NCI-H524 (cell line): ENCODE results near the gene ATE1.
"Not testable (repeated sequence)": the region's sequence is repeated elsewhere in the genome, so short reads cannot be mapped to it uniquely, and the experiment has no call there.

Experiments
- DNase-seq, 2 experiments: peaks; one replicate each; lab custom pipeline; 2025; lab: John Stamatoyannopoulos, UW

The ATE1 gene

DNA sequence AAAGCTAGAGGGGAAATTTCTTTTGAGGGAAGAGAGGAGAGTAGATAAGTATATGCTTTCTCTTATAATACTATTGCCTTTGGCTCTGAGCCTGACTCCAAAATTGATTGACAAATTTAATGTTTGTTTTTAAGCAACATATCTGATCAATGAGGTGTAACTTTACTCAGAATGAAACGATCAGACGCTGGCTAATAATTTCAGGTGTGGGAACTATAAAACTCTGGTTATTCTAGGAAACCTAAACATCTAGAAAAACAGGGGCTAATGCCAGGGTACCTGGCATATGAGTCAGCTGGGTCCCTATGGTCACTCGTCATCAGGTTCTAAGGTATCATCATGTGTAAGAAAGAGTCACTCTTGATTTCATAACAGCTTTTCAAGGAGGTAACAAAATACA is 139.7 kb downstream of the ATE1 start:
- DNase-seq, result no peak

GRCh38 chr10:121787169-121787568 is 140.7 kb downstream of the ATE1 start:
- no peak for DNase-seq

GRCh38 chr10:121783782-121784372 is 144.0 kb downstream of the ATE1 start:
- DNase-seq, result no peak

- no peak for DNase-seq
Measured at GRCh38 chr10:121781101-121781500, 146.7 kb downstream of the ATE1 start.

- no peak for DNase-seq
Measured at GRCh38 chr10:121774813-121775212, 153.0 kb downstream of the ATE1 start.

DNA sequence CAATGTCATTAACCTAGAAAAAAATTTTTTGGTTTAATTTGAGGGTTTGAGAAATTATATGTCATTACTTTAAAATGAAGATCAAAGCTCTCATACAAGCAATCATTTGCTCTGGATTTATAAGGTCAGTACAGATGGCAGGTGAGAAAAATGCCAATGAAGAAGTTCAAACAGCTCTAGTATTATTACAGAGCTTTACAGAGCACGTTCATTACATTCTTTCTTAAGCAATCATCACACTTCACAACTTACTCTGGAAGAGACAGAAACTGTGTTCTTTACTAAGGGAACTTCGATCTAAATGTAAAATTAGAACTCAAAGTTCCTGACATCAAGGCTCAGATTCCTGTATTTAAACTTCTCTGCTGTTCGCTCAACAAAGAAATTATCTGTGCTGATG is 153.4 kb downstream of the ATE1 start:
- DNase-seq, result no peak

DNA sequence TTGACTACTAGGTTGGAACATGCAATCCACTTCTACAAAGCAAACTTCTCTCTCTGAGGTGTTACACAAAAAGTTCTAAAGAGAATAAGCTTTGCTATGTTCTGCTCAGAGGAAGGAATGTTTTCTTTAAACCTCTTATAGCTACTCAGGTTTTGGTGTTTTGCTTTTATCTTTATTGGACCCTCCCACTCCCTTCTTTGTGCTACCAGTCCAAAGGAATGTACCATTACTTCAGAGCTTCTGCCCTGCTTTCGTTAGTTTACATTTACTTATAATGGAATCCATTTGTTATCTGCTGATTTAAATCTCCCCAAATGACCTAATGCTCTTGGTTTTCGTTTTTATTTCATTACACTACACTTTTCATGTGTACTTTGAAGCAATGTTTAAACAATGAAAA is 154.9 kb downstream of the ATE1 start:
- DNase-seq, result no peak

DNA sequence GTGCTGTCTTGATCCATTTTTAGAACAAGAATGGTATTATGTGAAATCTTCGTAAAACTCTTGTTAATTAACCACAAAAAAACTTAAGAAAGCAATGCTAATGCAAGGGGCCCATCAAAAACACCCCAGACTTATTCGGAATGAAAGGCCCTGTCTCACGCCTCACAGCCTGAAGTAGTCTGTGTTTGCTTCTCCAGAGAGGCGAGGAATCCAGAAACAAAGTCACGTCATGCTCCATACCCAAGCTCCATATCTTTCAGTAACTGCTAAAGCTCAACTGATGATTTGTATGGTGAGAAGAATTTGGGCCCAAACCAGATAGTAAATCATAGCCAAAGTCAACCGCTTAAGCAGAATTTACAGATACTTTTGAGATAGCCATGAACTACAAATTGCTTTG is 155.4 kb downstream of the ATE1 start:
- no peak for DNase-seq

DNA sequence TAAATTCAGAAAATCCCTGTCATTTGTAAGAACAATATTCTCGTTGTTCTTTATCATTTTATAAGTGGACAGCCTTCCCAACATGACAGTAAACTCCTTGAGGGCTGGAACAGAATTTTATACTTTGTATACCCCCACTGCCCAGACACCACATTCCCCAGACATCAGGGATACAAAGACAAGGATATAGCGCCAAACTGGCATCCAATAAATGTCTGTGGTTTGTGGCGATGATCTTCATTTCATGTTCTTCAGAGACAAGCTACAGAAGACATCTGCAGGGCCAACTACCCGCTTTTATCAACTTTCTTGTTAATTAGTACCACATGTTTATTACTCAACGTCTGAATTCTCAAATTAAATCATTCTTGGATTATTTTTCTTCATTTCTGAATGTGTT is 155.9 kb downstream of the ATE1 start:
- no peak for DNase-seq

DNA sequence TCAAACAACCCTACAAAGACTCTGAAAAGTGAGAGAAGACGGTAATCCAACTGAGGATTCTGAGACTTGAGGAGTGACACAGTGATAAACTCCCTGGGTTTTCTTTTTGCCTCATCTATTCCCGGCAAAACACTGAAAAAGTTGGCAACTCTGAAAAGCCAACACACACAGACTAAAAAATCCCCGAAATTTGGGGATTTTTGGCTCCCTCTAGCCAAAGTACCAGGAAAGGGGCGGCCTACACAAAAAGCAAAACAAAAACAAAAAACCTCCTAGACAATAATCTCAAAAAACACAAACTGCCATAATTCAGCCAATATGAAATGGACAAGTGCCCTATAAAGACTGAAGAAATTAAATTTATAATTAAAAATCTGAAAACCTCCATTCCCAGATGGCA is 161.4 kb downstream of the ATE1 start:
- no peak for DNase-seq

DNA sequence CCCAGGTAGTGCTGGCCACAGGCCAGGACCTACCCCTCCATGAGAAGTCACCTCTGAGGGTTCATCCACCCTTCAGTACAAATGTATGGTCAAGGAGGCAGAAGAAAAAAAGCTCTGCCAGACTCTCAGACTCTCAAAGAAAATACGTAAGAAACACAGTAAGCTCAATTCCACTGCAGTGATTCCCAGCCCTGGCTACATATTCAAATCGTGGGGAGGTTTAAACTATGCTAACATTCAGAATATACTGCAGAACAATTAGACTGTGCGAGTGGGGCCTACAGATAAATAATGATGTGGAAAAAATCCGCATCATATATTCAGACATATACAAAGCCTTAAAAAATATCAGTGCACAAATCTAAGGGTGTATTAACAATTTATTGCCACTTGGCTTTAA is 162.6 kb downstream of the ATE1 start:
- no peak for DNase-seq

DNA sequence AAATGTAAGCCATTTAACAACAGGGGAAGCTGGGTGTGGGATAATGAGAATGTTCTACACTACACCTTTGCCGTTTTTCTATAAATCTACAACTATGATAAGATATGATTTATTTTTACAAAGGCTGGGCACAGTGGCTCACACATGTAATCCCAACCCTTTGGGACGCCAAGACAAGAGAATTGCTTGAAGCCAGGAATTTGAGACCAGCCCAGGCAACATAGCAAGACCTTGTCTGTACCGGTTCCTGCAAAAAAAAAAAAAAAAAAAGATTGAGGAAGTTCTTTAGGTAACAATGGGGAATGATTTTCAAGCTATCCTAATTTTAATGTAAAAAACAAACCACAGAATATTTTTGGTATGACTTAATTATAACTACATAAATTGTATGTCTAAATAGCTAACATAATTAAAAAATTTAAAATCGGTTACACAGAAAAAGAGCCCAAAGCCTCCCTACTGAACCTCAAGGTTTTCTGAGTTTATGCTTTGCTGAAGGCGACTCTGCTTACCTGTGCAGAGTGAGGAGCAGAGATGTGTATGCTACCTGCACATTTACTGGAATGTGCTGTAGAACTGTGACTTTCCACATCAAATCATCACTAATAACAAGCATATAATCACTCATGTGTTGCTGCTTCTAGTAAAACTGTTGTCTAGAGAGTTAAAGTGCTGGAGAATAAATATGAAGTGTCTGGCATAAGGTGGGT is 163.4 kb downstream of the ATE1 start:
- no peak for DNase-seq

DNA sequence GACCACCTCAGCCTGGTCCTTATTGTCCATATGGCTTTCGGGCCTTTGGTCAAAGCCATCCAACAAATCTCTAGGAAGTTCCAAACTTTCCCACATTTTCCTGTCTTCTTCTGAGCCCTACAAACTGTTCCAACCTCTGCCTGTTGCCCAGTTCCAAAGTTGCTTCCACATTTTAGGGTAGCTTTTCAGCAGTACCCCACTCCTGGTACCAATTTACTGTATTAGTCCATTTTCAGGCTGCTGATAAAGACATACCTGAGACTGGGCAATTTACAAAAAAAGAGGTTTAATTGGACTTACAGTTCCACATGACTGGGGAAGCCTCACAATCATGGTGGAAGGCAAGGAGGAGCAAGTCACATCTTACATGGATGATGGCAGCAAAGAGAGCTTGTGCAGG is 170.6 kb downstream of the ATE1 start:
- not testable (repeated sequence) for DNase-seq

DNA sequence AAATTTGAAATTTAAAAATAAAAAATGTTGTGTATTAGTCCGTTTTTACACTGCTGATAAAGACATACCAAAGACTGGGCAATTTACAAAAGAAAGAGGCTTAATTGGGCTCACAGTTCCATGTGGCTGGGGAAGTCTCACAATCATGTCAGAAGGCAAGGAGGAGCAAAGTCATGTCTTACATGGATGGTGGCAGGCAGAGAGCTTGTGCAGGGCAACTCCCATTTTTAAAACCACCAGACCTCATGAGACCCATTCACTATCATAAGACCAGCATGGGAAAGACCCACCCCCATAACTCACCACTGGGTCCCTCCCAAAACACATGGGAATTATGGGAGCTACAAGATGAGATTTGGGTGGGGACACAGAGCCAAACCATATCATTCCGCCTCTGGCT is 172.3 kb downstream of the ATE1 start:
- DNase-seq, result not testable (repeated sequence)

- no peak for DNase-seq
Measured at GRCh38 chr10:121754666-121755065, 173.2 kb downstream of the ATE1 start.

DNA sequence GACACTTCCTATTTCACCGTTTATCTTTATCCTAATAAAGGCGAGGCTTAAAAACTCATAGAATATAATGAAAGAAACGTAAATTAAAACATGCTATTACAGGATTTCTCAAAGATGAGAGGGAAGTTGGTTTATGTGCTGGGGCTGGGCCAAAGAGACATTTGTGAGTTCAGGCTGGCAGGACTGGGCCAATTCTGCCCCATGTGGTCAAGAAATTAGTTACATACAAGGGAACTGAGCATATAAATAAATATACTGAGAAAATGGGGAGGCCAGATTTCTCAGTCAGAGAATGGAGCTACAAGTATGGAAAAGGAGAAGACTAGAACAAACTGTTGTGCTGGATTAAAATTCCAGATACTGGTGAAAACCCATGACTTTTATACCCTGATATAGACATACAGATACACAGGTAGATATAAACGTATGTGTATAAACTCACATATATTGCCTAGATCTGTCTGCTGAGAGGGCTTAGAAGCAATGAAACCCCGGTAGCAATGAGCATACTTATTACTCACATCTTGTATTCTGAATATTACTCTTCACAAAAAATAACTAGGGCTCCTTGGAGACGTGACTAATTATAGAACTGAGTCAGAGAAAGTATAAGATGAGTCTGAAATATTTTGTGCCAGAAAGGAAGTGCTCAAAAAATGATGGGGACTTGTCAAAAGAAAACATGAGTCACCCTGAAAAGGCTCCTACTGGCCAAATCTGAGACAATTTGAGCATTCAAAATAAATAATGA is 173.9 kb downstream of the ATE1 start:
- DNase-seq, result peak in 1 of 2 experiments; percentile 1

DNA sequence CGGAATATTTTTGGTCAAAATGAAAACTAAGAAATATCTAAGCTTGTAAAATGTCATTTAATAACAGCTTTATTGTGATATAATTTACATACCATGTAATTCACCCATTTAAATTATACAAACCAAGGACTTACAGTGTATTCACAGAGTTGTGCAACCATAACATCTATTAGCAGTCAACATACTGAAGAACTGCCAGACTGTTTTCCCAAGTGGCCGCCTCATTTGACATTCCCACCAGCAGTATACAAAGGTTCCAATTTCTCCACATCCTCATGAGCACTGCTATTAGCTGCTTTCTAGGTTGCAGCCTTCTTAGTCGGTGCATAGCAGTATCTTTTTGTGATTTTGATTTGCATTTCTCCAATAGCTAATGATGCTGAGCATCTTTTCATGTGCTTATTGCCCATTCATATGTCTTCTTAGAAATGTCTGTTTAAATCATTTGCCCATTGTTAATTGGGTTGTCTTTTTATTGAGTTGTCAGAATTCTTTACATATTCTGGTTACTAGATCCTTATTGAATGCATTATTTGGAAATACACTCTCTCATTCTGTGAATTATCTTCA is 176.6 kb downstream of the ATE1 start:
- DNase-seq, result no peak

DNA sequence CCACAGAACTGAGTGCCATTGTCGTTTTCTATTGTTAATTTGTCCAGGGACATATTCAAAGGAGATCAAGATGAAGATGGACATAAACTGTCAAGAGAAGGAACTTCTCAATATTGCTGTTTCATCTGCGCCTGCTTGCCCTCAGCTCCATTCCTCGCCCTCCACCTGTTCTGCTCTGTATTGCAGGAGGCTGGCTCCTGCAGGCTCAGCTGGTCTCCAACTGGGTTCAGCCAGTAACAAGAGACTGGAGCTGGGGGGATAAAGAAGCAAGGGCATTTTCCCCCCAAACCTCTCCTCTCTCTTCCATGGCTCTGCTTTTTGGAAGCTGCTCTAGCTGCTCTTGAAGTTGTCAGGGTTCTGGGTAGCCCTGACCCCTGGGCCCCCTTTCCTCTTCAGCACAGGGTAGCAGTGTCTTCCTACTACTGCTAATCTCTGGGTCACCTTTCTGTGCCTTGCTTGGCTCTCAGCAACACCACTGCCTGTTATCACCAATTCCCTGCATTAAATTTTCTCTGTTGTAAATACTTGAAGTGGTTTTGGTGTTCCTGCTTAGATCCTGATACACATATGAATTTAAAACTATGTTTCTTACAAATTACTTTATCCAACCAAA is 180.6 kb downstream of the ATE1 start:
- no peak for DNase-seq

GRCh38 chr10:121741248-121741792 is 186.5 kb downstream of the ATE1 start:
- DNase-seq, result no peak

GRCh38 chr10:121740069-121740468 is 187.8 kb downstream of the ATE1 start:
- no peak for DNase-seq

- DNase-seq, result no peak
Measured at GRCh38 chr10:121739114-121739513, 188.7 kb downstream of the ATE1 start.
